IPS DF 4.7 (cell line): ENCODE data around the gene BRD9.
"Not testable (repeated sequence)": the region's sequence is repeated elsewhere in the genome, so short reads cannot be mapped to it uniquely, and the experiment has no call there.

Experiments
- DNase-seq: peaks from one replicate; pipeline ENCODE4 v3.0.0-alpha.2; 2013; ENCODE audit warnings: low spot score; ENCODE audit errors: extremely low read depth

BRD9 gene

DNA sequence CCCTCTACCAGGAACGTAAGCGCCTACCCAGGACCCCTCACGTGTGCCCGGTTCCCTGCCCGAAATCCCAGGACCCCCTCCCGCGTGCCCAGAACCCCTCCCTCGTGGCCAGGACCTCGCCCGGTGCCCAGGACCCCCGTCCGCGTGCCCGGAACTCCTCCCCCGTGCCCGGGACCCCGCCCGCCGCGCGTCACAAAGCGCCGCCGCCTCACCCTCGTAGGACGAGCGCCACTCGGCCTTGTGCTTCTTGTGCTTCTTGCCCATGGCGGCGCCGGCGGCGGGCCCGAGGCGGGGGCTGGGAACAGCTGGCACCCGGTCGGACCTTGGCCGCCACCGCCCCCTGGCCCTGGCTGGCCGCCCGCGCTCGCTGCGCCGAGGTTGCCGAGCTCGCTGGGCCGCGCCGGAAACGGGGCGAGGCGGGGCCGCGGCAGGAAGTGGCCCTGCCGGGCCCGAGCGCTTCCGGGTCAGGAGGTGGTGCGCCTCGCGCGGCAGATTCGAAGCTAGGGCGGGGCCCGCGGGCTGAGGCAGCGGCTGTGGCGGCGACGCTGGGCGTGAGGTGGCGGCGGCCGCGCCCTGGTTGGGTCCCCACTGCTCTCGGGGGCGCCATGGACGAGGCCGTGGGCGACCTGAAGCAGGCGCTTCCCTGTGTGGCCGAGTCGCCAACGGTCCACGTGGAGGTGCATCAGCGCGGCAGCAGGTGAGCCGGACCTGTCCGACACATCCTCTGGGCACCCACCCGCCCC is at the start of gene BRD9, which contains the start of gene TRIP13:
Gene BRD9, minus strand, starts transcription at position 408 of the 743 bp plus-strand sequence. Its CDS starts 144 bp downstream, at position 264.
Gene TRIP13, plus strand, starts transcription at position 491 of the 743 bp plus-strand sequence. Its CDS starts 115 bp downstream, at position 606.
- DNase-seq: no peak

DNA sequence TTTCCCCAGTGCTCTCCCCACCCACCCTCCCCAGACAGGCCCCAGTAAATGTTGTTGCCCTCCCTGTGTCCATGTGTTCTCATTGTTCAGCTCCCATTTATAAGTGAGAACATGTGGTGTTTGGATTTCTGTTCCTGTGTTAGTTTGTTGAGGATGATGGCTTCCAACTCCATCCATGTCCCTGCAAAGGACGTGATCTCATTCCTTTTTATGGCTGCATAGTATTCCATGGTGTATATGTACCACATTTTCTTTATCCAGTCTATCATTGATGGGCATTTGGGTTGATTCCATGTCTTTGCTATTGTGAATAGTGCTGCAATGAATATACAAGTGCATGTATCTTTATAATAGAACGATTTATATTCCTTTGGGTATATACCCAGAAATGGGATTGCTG is 48.1 kb upstream of the BRD9 start:
- DNase-seq: not testable (repeated sequence)

DNA sequence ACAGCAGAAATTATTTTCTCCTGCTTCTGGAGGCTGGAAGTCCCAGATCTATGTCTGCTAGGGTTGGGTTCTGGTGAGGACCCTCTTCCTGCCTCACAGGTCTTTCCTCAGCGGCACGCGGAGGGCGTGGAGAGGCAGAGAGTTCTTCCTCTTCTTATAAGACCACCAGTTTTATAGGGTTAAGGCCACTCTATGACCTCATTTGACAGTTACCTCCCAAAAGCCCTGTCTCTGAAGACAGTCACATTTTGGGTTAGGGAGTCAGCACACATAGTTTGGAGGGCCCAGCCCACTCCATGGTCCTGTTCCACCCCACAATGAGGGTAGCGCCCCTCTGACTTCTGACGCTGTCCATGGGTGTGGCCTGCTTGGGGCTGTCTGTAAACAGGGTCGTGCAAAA is 46.8 kb upstream of the BRD9 start:
- DNase-seq: no peak

DNA sequence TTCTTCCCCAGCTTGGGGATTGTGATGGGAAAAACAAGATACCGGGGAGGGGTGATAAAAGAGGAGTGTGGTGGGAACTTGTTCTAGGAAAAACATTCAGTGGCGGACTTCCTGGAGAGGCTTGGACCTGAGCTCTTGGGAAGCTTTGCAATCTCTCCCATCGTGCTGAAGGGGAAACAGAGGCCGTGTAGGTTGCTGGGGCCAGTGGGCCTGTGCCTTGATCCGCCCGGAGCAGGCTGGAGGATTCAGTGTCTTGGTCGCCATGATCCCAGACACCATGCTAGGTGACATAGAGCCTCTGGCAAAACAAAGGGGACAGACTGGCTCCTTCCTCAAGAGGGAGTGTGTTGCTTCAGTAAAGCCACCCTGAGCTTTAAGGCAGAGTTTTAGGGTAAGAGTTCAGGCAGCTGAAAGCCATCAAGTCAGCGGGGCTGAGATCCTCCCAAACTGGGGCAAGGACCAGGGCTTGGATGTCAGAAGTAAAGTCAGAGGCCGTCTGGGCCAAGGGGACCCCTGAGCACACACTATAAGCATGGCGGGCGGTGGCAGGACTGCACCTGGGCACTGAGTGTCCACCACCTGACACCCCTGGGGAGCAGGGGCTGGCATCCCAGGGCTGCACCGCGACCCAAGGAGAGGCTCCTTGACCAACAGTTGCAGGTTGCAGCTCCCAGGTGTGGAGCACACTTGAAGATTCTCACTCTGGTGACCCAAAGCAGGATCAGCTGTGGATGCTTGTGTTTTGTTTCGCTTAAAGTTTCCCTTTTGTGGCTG is 44.7 kb upstream of the BRD9 start:
- no peak for DNase-seq

DNA sequence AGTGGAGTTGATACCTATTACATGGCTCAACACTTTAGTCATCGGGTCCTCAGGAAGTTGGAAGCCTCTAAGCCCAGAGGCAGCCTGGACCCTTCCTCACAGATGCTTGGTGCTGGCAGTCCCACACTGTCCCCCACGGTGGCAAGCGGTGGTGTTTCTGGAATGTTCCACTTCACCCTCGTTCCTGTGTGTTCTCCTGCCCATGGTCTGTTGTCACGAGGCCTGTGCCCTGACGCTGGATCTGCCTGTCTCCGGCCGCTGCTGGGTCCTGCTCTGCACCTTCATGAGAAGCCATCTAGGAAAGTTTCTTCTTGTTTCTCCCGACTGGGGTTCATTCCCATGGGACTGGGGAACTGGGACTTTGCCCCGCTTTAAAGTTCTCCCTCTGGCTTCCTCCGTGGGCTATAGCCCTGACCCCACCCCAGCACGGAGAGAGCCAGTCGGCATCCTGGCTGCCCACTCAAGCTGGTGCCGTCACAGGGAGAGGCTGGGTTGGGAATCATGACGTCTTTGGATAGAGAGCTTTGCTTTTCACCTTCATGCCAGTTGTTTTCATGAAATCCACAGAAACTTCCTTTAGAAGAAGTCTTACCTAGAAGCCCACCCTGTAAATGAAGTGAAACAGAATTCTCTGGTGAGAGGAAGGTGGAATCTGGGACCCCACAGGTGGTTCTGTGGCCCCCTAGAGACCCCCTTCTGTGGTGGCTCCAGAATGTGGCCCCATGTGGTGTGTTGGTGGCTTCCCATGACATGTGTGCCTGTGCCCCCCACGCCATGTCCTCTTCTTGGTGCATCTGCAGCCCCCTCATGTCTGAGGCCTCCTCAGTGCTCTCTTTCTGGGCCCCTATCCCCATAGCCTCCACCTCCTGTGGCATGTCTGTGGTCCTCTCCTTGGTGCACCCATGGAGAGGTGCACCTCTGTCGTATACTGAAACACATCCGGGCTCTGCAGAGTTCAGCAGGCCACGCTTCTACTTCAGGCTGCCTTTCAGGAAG is 43.8 kb upstream of the BRD9 start:
- DNase-seq: no peak

DNA sequence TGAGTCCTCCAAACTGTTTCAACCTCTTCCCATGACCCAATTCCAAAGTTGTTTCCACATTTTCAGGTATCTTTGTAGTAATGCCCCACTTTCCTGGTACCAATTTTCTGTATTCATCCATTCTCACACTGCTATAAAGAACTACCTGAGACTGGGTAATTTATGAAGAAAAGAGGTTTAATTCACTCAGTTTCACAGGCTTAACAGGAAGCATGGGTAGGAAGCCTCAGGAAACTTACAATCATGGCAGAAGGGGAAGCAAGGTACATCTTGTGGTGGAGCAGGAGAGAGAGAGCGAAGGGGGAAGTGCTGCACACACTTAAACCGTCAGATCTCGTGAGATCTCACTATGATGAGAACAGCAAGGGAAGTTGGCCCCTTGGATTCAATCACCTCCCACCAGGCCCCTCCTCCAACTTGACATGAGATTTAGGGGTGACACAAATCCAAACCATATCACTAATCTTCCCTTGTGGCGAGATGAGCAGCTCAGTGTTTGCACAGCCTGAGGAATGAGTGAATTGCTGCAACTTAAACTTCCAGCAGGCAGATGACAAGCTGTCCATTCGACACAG is 43.0 kb upstream of the BRD9 start:
- no peak for DNase-seq

DNA sequence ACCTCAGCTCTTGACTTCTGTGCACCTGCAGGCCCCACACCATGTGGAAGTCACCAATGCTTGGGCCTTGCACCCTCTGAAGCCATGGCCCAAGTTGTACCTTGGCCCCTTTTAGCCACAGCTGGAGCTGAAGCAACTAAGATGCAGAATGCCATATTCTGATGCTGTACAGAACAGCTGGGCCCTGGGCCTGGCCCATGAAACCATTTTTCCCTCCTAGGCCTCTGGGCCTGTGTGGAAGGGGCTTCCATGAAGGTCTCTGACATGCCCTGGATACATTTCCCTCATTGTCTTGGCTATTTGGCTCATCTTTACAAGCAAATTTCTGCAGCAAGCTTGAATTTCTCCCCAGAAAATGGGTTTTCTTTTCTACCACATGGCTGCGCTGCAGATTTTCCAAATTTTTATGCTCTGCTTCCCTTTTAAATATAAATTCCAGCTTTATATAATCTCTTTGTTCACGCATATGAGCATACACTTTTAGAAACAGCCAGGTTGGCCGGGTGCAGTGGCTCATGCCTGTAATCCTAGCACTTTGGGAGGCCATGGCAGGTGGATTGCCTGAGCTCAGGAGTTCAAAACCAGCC is 41.9 kb upstream of the BRD9 start:
- not testable (repeated sequence) for DNase-seq

DNA sequence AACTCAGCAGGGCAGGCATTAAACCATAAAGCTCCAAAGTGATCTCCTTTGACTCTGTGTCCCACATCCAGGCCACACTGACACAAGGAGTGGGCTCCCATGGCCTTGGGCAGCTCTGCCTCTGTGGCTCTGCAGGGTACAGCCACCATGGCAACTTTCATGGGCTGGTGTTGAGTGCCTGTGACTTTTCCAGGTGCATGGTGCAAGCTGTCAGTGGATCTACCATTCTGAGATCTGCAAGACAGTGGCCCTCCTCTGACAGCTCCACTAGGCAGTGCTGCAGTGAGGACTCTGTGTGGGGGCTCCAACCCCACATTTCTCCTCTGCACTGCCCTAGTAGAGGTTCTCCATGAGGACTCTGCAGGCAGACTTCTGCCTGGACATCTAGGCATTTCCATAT is 41.4 kb upstream of the BRD9 start:
- not testable (repeated sequence) for DNase-seq

DNA sequence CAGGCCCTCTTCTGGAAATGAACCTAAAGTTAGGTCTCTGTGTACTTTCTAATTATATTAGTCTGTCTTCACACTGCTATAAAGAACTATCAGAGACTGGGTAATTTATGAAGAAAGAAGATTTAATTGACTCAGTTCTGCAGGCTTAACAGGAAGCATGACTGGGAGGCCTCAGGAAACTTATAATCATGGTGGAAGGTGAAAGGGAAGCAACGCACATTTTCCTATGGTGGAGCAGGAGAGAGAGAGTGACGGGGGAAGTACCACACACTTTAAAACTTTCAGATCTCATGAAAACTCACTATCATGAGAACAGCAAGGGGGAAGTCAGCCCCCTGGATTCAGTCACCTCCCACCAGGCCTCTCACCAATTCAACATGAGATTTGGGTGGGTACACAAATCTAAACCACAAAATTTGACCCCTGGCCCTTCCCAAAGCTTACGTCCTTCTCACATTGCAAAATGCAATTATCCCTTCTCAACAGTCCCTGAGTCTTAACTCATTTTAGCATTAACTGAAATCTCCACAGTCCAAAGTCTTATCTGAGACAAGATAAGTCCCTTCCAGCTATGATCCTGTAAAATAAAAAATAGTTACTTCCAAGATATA is 40.8 kb upstream of the BRD9 start:
- no peak for DNase-seq

DNA sequence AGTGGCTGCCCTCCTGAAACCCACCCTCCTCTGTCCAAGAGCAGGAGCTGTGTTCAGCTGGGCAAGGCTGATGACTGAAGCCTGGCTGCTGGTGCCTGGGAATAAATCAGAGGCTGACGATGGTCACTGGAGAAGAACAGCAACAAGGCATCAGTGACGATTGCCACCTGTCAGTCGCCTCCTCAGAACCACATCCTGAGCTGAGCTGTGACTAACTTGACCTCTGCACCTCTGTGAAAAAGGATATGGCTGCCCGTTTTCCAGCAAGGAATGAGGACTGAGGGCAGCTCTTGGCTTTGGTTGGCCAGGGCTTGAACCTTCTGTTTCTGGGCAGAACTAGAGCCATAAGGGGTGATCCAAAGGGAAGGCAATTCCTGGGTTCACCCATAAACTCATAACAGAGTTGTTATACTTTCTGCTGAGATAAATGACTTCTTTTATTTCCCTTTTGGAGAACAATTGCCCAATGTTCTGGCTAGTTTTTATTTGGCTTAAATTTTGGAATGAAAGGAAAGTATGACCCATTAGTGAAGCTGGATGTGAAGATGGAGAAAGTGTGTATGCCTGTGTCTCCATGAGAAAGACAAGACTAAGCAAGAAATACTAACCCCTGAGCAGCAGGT is 40.1 kb upstream of the BRD9 start:
- no peak for DNase-seq

DNA sequence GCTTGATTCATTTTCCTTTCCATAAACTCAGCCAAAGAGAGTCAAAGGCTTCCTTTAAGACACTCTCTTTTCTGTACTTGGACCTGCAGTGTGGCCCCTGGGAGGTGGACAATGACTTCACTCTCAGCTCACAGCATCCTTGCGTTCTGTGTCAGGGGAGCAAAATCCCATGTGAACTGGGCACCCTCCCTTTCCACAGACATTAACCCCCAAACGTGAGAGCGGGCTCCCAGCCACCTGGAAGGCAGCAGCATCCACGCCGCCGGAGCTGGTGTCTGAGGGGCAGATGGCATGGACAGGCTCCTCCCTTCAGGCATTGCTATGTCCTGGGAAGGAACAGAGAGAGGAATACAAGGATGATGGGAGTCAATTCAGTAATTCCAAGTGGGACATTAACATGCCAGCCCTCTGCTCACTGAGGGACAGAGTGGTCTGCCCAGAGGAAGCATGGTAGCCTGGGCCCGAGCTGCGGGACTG is 39.6 kb upstream of the BRD9 start:
- DNase-seq: no peak

DNA sequence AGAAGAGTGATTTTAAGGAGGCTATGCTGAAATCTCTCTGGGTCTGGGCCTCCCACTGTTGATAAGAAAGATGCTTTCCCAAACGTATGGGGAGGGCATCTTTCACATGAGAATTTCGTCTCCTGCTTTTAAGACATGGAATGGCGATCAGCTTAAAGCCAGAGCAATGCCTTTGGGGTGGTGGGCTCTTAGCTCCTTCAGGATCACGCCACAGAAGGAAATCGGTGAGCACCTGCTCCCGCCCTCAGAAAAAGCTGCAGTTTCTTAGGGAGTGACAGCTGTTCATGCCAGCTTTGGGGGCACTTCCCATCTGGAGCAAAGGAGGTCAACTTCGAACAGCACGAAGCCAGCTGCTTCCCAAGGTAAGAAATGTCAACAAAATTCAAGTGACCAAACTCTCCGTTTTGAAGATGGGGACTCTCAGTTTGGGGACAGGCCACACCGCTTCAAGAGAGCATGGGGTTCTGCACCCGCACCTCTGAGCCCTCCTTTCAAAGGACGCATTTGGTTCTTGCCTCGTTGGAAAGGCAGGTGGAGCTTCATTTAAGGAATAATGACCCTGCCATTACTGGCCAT is 39.1 kb upstream of the BRD9 start:
- DNase-seq: no peak

DNA sequence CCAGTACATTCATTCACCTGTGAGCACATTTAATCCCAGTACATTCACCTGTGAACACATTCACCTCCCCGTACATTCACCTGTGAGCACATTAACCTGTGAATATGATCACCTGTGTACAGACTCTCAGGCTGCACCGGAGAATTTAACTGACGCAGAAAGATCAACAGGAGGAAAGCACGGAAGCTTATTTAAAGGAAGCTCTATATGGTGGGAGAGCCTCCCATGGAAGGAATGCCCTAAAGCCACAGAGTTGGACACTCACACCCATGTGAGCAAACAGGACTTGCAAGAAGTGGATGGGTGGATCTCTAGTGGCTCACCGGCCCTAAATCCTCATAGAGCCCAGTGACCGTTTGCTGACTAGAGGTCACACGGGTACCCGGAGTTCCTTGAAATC is 38.3 kb upstream of the BRD9 start:
- no peak for DNase-seq

DNA sequence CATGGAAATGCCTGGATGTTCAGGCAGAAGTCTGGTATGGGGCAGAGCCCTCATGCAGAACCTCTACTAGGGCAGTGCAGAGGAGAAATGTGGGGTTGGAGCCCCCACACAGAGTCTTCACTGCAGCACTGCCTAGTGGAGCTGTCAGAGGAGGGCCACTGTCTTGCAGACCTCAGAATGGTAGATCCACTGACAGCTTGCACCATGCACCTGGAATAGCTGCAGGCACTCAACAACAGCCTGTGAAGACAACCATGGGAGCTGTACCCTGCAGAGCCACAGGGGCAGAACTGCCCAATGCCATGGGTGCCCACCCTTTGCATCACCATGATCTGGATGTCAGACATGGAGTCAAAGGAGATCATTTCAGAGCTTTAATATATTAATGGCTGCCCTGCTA is 37.0 kb upstream of the BRD9 start:
- DNase-seq: no peak

DNA sequence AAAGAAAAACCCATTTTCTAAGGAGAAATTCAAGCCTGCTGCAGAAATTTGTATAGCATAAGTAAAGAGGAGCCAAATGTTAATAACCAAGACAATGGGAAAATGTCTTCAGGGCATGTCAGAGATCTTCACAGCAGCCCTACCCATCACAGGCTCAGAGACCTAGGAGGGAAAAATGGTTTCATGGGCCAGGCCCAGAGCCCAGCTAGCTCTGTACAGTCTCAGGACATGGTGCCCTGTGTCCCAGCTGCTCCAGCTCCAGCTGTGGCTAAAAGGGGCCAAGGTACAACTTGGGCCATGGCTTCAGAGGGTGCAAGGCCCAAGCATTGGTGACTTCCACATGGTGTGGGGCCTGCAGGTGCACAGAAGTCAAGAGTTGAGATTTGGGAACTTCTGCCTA is 36.6 kb upstream of the BRD9 start:
- not testable (repeated sequence) for DNase-seq

DNA sequence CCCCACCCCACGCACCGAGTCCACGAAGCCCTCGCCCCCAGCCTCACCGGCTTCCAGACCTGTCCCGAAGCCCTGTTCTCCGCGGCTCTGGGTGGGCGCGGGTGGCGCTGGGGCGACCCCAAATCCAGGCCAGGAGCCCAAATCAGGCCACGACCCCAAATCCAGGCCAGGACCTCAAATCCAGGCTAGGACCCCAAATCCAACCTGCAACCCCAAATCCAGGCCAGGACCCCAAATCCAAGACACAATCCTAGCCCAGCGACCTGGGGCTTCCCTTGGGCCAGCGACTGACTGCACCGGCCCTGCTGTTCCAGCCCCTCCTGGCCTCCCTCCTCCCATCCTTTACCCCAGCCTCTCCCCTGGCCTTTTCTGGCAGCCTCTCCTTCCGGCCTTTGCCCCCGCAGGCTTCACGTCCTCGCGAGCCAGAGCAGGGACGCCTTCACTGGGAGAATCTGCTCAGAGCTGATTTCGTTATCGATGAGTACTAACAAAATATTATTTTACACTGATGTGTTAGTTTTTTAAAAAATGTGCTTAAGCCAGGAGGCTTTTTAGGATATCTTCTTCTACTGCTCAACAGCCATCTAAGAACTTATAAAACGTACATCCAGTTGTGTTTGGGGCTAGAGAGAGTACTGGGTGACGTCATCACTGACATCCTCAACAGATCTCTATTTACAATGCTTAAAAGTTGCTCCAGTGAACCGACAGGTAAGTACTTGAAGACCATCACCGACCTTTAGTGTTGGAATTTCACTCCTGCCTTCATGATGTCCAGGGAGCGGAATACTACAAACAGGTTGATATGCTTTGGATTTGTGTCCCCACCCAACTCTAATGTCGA is 34.8 kb upstream of the BRD9 start:
- DNase-seq: no peak

DNA sequence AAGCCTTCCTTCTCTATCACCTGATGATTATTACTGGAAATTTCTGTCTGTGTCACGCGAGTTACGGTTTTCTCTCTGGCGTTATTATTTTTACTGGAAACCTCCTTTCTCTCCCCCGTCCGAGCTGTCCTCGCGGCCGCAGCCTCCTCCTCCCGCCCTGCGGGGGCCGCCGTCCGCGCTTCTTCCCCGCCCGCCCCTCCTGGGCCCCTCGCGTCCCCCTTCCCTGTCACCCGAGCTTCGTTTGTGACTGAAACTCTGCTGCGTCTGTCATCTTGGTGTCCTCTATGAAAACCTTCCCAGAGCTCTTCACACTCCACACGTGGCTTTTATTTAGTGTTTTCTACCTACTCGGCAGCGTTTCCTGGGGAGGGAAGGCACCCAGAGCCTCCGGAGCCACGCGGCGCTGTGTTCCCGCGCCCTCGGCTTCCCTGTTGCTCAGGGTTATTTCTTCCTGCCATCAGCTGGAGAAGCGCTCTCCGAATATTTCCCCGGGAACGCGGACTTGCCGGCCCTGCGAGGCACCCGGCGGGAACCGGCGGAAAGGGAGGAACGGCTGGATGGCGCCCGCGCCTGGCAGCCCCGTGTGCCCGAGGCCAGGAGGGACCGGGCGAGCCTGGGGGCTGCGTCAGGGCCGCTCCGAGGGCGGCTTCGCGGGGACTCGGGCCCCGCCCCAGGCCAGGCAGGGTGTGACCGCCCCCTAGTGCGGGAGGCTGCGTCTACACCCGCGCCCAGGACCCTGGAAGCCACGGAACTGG is 34.0 kb upstream of the BRD9 start:
- no peak for DNase-seq
